Sigmoid colon (tissue), 3 donors: ENCODE data around the gene TENT5C.

Experiments used
- POLR2A ChIP-seq, 2 donors: fragments of 450-650 bp; IDR thresholded peaks; one replicate each; pipeline ENCODE4 v1.6.1; 2016; ENCODE audit warnings: antibody characterized with exemption in 2 of 2, mild to moderate bottlenecking in 2 of 2, moderate library complexity in 2 of 2
- TF ChIP-seq, protein P1 (sequence below), 4 experiments: fragments of 450-650 bp in 3 of 4; fragments of 200-600 bp in 1 of 4; IDR thresholded peaks; one replicate each; pipeline ENCODE4 v1.5.1; 2016 to 2019; ENCODE audit warnings: antibody characterized with exemption in 4 of 4, mild to moderate bottlenecking in 3 of 4, moderate library complexity in 2 of 4

DNA sequence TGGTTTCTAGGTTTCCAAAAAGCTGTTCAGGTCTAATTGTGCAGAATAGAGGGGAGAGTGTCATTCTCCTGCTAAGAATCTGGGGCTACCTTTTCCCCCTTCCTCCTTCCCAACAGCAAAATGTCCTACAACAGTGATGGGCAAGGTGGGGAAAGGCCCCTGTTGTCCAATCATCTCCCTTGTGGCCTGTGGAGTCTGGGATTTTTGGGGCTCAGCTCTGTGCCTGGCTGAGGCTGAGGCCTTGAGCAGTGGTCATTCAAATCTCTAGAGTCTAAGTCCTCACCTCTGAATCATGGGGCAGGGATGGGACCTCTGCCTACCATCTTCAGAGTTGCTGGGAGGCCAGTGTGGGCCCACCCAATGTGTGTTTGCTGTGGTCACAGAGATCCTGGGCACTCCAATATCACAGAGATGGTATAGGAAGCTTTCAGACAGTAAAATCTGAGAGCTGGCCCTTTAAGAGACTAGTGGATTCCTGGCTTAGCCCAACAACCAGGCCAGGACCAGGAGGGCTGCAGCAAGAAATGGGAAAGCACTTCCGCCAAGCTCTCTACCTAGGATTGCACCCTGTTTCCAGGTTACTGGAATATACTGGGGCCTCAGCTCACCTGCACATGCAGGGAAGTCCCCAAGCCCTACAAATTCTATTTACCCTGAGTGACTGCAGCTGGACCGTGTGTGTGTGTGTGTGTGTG is 28.5 kb upstream of the TENT5C start:
- TF ChIP-seq, protein P1, sequence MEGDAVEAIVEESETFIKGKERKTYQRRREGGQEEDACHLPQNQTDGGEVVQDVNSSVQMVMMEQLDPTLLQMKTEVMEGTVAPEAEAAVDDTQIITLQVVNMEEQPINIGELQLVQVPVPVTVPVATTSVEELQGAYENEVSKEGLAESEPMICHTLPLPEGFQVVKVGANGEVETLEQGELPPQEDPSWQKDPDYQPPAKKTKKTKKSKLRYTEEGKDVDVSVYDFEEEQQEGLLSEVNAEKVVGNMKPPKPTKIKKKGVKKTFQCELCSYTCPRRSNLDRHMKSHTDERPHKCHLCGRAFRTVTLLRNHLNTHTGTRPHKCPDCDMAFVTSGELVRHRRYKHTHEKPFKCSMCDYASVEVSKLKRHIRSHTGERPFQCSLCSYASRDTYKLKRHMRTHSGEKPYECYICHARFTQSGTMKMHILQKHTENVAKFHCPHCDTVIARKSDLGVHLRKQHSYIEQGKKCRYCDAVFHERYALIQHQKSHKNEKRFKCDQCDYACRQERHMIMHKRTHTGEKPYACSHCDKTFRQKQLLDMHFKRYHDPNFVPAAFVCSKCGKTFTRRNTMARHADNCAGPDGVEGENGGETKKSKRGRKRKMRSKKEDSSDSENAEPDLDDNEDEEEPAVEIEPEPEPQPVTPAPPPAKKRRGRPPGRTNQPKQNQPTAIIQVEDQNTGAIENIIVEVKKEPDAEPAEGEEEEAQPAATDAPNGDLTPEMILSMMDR (IDR thresholded peaks at IDR 0.05) = no peak
- TF ChIP-seq POLR2A (IDR thresholded peaks at IDR 0.05) = no peak
